ENCODE data around the gene KCTD21.

GRCh38 chr11:78228467-78228866 lies 40.0 kb upstream of the KCTD21 start:
- TF ChIP-seq, protein P1, sequence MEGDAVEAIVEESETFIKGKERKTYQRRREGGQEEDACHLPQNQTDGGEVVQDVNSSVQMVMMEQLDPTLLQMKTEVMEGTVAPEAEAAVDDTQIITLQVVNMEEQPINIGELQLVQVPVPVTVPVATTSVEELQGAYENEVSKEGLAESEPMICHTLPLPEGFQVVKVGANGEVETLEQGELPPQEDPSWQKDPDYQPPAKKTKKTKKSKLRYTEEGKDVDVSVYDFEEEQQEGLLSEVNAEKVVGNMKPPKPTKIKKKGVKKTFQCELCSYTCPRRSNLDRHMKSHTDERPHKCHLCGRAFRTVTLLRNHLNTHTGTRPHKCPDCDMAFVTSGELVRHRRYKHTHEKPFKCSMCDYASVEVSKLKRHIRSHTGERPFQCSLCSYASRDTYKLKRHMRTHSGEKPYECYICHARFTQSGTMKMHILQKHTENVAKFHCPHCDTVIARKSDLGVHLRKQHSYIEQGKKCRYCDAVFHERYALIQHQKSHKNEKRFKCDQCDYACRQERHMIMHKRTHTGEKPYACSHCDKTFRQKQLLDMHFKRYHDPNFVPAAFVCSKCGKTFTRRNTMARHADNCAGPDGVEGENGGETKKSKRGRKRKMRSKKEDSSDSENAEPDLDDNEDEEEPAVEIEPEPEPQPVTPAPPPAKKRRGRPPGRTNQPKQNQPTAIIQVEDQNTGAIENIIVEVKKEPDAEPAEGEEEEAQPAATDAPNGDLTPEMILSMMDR (IDR thresholded peaks at IDR 0.05): peak in 2 of 3 donors; percentile 50 to 56
- TF ChIP-seq POLR2AphosphoS5 (IDR thresholded peaks at IDR 0.05) (no peak), POLR2A (IDR thresholded peaks at IDR 0.05) (no peak)
